ENCODE results near the gene KERA. TPM values are rescaled to one million over a fixed set of nuclear protein-coding genes. Genes with fewer than 3 reads are reported as not detected.
"Not testable (repeated sequence)": the region's sequence is repeated elsewhere in the genome, so short reads cannot be mapped to it uniquely, and the experiment has no call there.

Gene KERA
- total RNA-seq, 3 donors from 2014 or later, result not detected

DNA sequence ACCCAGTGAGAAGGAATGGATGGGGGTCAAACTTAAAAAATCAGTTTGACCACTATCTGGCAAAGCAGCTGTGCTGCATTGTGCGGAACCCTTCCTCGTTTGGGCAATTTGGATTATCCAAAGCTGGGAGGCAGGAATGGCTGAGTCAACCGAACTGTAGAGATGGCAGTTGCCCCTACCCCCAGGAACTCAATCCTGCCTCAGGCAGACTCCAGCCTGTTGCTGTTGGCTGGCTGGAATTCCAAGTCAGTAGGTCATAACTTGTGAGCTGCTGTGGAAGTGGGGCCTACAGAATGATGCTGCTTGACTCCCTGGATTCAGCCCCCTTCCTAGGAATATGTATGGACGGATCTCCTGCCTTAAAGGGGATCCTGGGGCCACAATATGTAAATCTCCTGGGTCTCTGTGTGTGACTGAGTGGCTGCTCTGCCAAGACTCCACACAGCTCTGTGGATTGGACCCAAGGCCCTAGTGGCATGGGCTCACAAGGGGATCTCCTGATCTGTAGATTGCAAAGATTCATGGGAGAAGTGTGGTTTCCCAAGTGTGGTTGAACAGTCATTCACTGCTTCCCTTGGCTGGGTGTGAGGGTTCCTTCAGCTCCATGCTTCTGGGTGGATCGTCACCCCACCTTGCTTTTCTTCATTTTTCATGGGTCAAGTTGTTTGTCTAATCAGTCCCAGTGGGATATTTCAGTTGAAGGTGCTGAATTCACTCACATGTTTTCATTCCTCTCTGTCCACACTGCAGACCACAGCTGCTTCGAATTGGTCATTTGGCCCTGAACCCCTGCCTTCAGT lies 34.3 kb upstream of the KERA start:
- DNase-seq, result no peak
- H3K27me3 Mint-ChIP-seq (ENCODE audit: low read depth), result no peaks in the 10 kb centered on the region
- no peak for ATAC-seq
- no peaks in the 10 kb centered on the region for H3K36me3 Mint-ChIP-seq (ENCODE audit: insufficient read depth)
- H3K4me3 Mint-ChIP-seq, result no peak overlapping the region
- H3K9me3 Mint-ChIP-seq, result peaks cover 24% of the 10 kb centered on the region
- H3K4me1 Mint-ChIP-seq (ENCODE audit: low read depth), result no peaks in the 10 kb centered on the region

DNA sequence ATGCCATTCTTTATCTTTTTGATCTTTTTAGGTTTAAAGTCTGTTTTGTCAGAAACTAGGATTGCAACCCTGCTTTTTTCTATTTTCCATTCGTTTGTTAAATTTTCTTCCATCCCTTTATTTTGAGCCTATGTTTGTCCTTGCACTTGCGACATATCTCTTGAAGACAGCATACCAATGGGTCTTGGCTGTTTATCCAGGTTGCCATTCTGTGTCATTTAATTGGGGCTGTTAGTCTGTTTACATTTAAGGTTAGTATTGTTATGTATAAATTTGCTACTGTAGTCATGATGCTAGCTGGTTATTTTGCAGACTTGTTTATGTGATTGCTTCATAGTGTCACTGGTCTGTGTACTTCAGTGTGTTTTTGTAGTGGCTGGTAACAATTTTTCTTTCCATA lies 32.1 kb upstream of the KERA start:
- not testable (repeated sequence) for H3K4me3 Mint-ChIP-seq; ATAC-seq; H3K36me3 Mint-ChIP-seq (ENCODE audit: insufficient read depth); H3K4me1 Mint-ChIP-seq (ENCODE audit: low read depth); H3K27me3 Mint-ChIP-seq (ENCODE audit: low read depth); DNase-seq
- H3K9me3 Mint-ChIP-seq, result peaks cover 24% of the 10 kb centered on the region

DNA sequence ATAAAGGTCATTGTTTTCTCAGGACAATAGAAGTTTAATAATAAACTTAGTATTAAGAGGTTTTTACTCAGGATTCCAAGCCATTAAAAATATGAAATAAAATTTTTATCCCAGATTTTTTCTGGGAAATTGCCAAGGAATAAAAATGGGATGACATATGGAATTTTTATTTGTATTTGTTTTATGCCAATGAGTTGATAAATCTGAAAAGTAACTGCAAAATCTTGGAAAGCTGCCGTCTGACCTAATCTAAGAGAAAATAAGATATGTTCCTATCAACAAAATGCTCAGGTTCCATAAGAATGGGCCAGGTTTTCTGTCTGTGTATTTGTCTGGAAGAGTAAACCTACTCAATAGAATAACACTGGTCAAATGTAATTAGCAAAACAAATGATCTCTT lies 22.2 kb upstream of the KERA start:
- no peak for DNase-seq
- ATAC-seq, result no peak
- H3K27me3 Mint-ChIP-seq (ENCODE audit: low read depth), result no peaks in the 10 kb centered on the region
- no peak overlapping the region for H3K4me3 Mint-ChIP-seq
- H3K36me3 Mint-ChIP-seq (ENCODE audit: insufficient read depth), result no peaks in the 10 kb centered on the region
- H3K4me1 Mint-ChIP-seq (ENCODE audit: low read depth), result no peaks in the 10 kb centered on the region
- H3K9me3 Mint-ChIP-seq, result no peaks in the 10 kb centered on the region

DNA sequence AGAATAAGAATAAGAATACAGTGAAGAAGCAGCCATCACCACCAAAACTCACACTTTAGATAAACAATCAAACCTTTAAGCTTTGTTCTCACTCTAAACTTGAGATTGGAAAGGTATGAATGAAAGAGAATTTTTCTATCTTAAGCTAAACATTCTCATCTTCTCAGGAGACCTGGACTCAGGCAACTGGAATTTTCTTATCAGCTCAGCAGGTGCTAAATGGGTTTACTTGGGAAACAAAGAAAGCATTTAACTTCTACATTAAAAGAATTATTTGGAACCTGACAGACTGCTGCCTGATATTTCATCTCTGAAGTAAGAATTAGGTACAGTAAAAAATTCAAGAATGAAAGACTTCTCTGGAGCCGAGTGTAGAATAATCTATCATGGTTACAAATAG lies 20.7 kb upstream of the KERA start:
- ATAC-seq, result no peak
- Mint-ChIP-seq H3K27me3 (ENCODE audit: low read depth) (peaks cover 2% of the 10 kb centered on the region), H3K4me3 (no peak overlapping the region), H3K9me3 (no peaks in the 10 kb centered on the region), H3K36me3 (ENCODE audit: insufficient read depth) (no peaks in the 10 kb centered on the region), H3K4me1 (ENCODE audit: low read depth) (no peaks in the 10 kb centered on the region)
- no peak for DNase-seq

DNA sequence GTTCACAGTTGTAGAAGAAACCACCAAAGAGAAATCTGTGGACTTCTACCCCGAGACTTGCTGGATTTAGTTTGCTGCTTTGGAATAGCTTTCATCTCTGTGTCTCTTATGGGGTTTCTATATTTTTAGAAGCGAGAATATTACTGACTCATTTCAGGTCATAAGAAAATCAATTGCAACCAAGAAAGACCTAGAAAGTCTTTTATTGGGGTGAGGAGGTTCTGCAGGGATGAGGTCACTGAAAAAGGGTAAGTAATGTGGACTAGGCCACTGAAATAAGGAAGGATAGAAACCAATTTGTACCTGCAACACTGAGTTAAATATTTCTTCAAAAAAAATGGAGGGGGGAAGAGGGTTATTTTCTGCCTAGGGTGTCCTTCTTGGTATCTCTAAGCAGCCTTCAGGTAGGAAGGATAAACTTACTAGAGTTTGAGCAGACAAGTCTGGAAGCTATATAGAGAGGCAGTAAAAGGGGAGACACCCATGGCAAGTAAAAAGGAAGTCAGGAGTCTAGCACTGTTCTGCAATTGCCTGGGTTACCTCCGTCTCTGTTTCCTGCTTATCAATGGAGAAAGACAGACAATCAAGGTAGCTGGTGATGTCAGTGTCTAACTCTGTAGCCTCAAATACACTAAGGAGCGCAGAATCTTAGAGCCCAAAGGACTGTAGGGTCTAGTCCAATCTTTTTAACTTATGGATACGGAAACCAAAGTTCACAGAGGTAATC lies 19.6 kb upstream of the KERA start:
- Mint-ChIP-seq H3K36me3 (ENCODE audit: insufficient read depth) (no peaks in the 10 kb centered on the region), H3K27me3 (ENCODE audit: low read depth) (peaks cover 2% of the 10 kb centered on the region), H3K9me3 (no peaks in the 10 kb centered on the region), H3K4me3 (no peak overlapping the region), H3K4me1 (ENCODE audit: low read depth) (no peaks in the 10 kb centered on the region)
- DNase-seq (no peak), ATAC-seq (no peak)

DNA sequence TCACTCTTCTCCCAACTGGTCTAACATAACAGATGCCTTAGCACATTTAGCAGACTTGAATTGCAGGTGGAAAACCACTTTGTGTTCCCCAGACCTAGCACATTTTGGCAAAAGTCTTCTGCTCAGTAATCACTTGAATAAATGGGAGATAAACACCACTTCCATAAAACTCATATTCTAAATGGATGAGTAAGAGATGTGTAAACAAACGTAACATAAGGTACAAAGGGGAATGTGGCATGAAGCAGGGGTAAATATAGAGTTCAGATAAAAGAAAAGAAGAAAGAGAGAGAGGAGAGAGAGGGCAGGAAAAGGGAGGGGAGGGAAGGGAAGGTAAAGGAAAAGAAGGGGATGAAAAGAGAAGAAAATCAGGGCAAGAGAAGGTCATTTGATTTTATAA lies 17.0 kb upstream of the KERA start:
- no peak for DNase-seq
- no peak for ATAC-seq
- H3K36me3 Mint-ChIP-seq (ENCODE audit: insufficient read depth), result no peaks in the 10 kb centered on the region
- peaks cover 2% of the 10 kb centered on the region for H3K27me3 Mint-ChIP-seq (ENCODE audit: low read depth)
- H3K4me3 Mint-ChIP-seq, result no peak overlapping the region
- no peaks in the 10 kb centered on the region for H3K9me3 Mint-ChIP-seq
- no peaks in the 10 kb centered on the region for H3K4me1 Mint-ChIP-seq (ENCODE audit: low read depth)

DNA sequence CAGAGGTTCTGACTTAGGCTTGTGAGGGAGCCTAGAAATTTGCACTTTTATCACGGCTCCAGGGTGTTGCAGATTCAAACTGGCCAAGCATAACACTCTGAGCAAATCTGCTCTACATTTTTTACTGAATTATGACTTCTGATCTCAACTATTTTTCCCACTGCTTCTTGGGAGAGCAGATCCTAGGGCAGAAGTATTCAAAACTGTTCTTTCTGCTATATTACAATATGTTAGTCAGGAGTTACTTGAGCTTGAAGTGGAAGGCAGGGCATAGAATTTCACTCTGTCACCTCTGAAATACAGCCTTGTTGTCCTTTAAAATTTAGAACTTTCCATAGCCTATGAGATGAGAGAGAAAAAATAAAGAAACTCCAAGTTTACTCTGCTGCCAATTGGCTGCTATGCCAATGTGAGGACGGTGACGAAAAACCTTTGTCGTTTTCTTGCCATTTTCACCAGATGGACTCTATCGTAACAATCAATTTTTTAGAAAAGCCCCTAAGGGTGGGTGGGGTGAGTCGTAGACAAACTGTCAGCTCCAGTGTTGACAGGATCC lies 16.4 kb upstream of the KERA start:
- H3K4me3 Mint-ChIP-seq, result no peak overlapping the region
- ATAC-seq, result no peak
- H3K4me1 Mint-ChIP-seq (ENCODE audit: low read depth), result no peaks in the 10 kb centered on the region
- H3K9me3 Mint-ChIP-seq, result no peaks in the 10 kb centered on the region
- H3K27me3 Mint-ChIP-seq (ENCODE audit: low read depth), result peaks cover 2% of the 10 kb centered on the region
- no peak for DNase-seq
- no peaks in the 10 kb centered on the region for H3K36me3 Mint-ChIP-seq (ENCODE audit: insufficient read depth)

DNA sequence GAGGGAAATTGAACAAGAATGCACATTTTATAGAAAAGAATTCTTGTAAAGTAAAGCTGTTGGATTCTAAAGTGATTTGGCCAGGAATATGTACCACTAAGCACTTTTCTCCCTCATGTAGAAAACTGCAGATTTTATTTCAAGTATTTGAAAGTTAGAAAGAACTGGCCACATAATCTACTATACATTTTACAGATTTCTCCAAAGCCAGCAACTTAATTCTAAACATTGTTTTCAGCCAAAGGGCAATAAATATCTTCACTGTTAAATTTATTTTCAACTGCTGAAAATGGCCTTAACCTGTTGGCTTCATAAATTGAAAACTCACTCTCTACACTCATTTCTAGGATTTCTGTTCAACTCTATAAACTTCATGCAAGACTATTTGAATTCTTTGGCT lies 15.6 kb upstream of the KERA start:
- Mint-ChIP-seq H3K27me3 (ENCODE audit: low read depth) (peaks cover 2% of the 10 kb centered on the region), H3K36me3 (ENCODE audit: insufficient read depth) (no peaks in the 10 kb centered on the region), H3K4me1 (ENCODE audit: low read depth) (no peaks in the 10 kb centered on the region), H3K4me3 (no peak overlapping the region), H3K9me3 (no peaks in the 10 kb centered on the region)
- no peak for DNase-seq
- no peak for ATAC-seq

DNA sequence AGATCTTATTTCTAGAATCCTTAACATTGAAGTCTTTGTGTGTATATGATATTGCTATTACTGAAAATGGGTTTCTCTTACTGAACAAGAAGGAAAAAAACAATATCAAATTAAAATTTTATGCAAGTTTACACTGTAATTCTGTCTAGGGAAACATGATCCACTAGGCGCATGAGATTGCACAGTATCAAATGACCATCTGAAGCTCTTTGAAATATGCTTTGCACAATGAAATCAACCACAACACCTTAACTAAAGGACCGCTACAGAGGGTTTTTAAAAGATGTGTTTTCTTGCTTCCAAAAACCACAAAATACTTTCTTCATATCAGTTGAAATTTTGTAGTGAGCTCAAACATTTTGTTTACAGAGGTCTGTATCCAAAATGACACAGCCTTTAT lies 15.1 kb upstream of the KERA start:
- Mint-ChIP-seq H3K4me3 (no peak overlapping the region), H3K36me3 (ENCODE audit: insufficient read depth) (no peaks in the 10 kb centered on the region), H3K9me3 (no peaks in the 10 kb centered on the region)

DNA sequence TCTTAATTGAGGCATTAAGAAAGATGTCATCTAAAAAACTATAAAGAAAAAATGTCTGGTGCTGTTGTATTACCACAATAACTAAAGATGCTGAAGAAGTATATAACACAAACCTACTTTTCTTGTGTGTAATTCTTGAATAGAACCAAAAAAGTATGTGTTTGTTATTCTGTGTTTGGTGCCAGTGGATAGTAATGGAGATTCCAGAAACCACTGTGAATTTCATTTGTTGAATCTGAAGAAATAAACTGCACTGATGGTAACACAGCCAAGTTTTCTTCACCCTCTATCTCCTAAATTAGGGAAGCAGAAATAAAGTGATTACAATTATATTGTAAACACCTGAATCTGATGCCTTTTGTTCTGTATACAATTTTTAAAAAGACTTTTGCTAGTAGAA lies 13.1 kb upstream of the KERA start:
- H3K9me3 Mint-ChIP-seq, result no peaks in the 10 kb centered on the region

More for the DNA sequence above, 15.1 kb upstream of the KERA start:
- ATAC-seq (no peak), DNase-seq (no peak)
- H3K27me3 Mint-ChIP-seq (ENCODE audit: low read depth), result peaks cover 2% of the 10 kb centered on the region
- no peaks in the 10 kb centered on the region for H3K4me1 Mint-ChIP-seq (ENCODE audit: low read depth)

DNA sequence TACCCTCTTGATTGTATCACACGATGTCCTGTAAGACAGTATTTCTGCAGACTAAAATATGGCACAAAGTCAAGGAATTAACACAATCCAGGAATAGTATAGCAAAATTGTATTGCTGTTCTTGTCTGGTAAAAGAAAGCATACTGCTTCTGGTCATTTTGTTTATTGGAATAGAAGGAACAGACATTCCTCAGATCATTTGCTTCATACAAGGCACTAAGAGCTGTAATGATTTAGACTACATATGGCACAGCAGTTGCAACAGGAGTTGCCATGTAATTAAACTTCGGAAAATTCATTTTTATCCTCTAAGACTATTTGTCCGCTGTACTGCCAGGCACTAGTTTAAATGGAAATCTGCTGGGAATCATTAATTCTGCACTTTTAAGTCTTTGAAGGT lies 7.6 kb upstream of the KERA start:
- DNase-seq (no peak), ATAC-seq (no peak)
- no peaks in the 10 kb centered on the region for H3K4me1 Mint-ChIP-seq (ENCODE audit: low read depth)
- no peaks in the 10 kb centered on the region for H3K9me3 Mint-ChIP-seq
- H3K27me3 Mint-ChIP-seq (ENCODE audit: low read depth), result no peaks in the 10 kb centered on the region
- H3K4me3 Mint-ChIP-seq, result no peak overlapping the region
- H3K36me3 Mint-ChIP-seq (ENCODE audit: insufficient read depth), result no peaks in the 10 kb centered on the region

More for the DNA sequence above, 13.1 kb upstream of the KERA start:
- H3K4me1 Mint-ChIP-seq (ENCODE audit: low read depth), result no peaks in the 10 kb centered on the region
- no peaks in the 10 kb centered on the region for H3K36me3 Mint-ChIP-seq (ENCODE audit: insufficient read depth)
- ATAC-seq, result no peak
- H3K27me3 Mint-ChIP-seq (ENCODE audit: low read depth), result peaks cover 2% of the 10 kb centered on the region
- no peak for DNase-seq
- no peak overlapping the region for H3K4me3 Mint-ChIP-seq

DNA sequence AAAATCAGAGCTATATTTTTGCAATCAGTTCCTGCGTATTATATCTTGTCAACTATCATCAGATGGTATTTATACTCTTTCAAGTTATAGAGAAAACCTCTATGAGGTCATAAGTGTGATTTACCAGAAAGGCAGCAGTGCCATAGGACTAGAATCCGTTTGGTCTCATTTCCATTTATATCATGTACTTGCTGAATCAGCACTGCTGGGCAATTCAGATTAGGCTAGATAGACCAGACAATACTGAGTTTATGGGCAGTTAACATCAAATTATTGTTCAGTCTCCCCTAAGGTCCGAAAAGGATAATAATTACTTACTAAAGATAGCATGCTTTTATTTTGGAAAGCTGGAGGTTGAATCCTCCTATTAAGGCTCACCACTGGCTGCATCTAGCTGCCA lies 6.8 kb upstream of the KERA start:
- H3K4me3 Mint-ChIP-seq, result no peak overlapping the region
- DNase-seq (no peak), ATAC-seq (no peak)
- no peaks in the 10 kb centered on the region for H3K4me1 Mint-ChIP-seq (ENCODE audit: low read depth)
- no peaks in the 10 kb centered on the region for H3K27me3 Mint-ChIP-seq (ENCODE audit: low read depth)
- H3K36me3 Mint-ChIP-seq (ENCODE audit: insufficient read depth), result no peaks in the 10 kb centered on the region
- H3K9me3 Mint-ChIP-seq, result no peaks in the 10 kb centered on the region

DNA sequence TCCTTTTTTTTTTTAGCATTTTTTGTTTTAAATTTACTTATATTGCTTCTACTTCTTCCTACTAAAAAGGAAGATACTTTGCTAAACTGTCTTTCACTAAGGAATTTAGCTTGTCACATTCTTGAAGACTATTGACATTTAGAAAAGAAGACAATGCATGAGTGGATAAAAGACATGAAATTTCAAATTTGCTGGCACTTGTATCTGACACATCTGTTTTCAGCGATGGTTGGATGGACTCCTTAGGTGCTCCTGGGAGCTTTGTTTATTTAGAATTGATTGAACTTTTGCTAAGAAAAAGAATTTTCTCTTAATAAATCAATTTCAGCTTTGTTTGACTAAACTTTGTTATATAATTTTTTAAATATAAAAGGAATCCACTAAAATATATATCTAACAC lies 3.3 kb upstream of the KERA start:
- Mint-ChIP-seq H3K27me3 (ENCODE audit: low read depth) (no peaks in the 10 kb centered on the region), H3K36me3 (ENCODE audit: insufficient read depth) (no peaks in the 10 kb centered on the region), H3K9me3 (no peaks in the 10 kb centered on the region), H3K4me1 (ENCODE audit: low read depth) (no peaks in the 10 kb centered on the region), H3K4me3 (no peak overlapping the region)
- DNase-seq (no peak), ATAC-seq (no peak)

DNA sequence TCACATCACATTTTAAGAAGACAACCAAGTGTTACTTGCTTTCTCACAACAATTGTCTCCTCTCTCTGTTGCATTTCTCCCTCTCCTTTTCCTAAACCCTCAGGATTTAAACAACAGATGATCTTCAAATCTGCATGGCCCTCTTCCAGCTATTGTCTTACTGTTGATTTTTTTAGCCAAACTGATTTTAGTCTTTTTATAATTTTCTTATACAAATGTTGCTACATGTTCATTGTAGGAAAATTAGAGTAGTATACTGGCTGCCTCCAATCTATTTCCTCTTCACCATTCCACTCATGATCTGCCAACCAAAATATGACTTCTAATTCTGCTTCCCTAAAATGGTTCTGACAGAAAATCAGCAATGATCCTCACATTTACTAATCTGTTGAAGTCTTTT lies 1.4 kb upstream of the KERA start:
- ATAC-seq (no peak), DNase-seq (no peak)
- Mint-ChIP-seq H3K4me3 (no peak overlapping the region), H3K36me3 (ENCODE audit: insufficient read depth) (no peaks in the 10 kb centered on the region), H3K9me3 (no peaks in the 10 kb centered on the region), H3K27me3 (ENCODE audit: low read depth) (no peaks in the 10 kb centered on the region), H3K4me1 (ENCODE audit: low read depth) (no peaks in the 10 kb centered on the region)

DNA sequence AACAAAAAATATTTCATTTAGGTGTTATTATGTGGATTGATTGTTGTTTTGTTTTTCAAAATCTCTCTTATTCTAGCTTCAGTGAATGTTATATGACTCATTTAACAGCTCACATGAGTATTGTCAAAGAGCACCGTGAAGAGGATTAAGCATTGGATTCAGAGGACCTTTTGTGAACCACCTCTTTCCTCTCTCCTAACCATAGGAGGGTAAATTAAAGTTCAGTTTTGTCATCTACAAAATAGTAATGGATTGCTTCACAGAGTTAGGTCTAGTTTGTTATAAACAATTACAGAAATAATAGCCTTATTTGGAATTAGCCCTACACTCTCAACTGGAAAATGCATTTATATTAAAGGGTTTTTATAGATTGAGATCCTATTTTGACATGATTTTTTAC lies 962 bp upstream of the KERA start:
- Mint-ChIP-seq H3K9me3 (no peaks in the 10 kb centered on the region), H3K36me3 (ENCODE audit: insufficient read depth) (no peaks in the 10 kb centered on the region), H3K4me1 (ENCODE audit: low read depth) (no peaks in the 10 kb centered on the region), H3K4me3 (no peak overlapping the region), H3K27me3 (ENCODE audit: low read depth) (no peaks in the 10 kb centered on the region)
- ATAC-seq (no peak), DNase-seq (no peak)

Data from activated T-cell treated with anti-CD3 and anti-CD28 coated beads, Interleukin-2, amount 50 U/mL, for 4 hours (primary cell).